Neural cell (in vitro differentiated cells): ENCODE results near the gene WASF3. TPM values are rescaled to one million over a fixed set of nuclear protein-coding genes. Genes with fewer than 3 reads are reported as not detected.

ENCODE experiments used
- H2AFZ ChIP-seq: fragments of 200-600, 300-800 bp; sonication (generic), shearing (Covaris generic); 2 replicates; pipeline ENCODE4 v1.6.0; 2014; ENCODE audit warnings: low read depth, mild to moderate bottlenecking, antibody characterized with exemption, low read length, moderate library complexity
- H3F3A ChIP-seq: fragments of 200-600 bp; shearing (Covaris generic); 2 replicates; pipeline ENCODE4 v1.6.1; 2016; ENCODE audit warnings: mild to moderate bottlenecking, moderate library complexity, mixed read lengths, antibody characterized with exemption, low read length; ENCODE audit not compliant: insufficient read depth, poor library complexity, severe bottlenecking
- H3K27ac ChIP-seq: fragments of 200-600, 300-800 bp; sonication (generic), shearing (Covaris generic); 2 replicates; pipeline ENCODE4 v1.5.1; 2014; ENCODE audit warnings: mild to moderate bottlenecking, low read length, moderate library complexity
- H3K27me3 ChIP-seq: fragments of 300-800, 200-600 bp; sonication (generic), shearing (Covaris generic); 2 replicates; pipeline ENCODE4 v1.6.0; 2014; ENCODE audit warnings: mild to moderate bottlenecking, low read depth, low read length, moderate library complexity; ENCODE audit not compliant: insufficient read depth
- H3K36me3 ChIP-seq: fragments of 300-800, 200-600 bp; sonication (generic), shearing (Covaris generic); 2 replicates; pipeline ENCODE4 v1.5.1; 2014; ENCODE audit warnings: mild to moderate bottlenecking, antibody characterized with exemption, low read length, moderate library complexity; ENCODE audit not compliant: insufficient read depth
- H3K4me2 ChIP-seq: fragments of 300-800, 200-600 bp; sonication (generic), shearing (Covaris generic); 2 replicates; pipeline ENCODE4 v1.6.0; 2014; ENCODE audit warnings: mild to moderate bottlenecking, low read length
- H3K4me3 ChIP-seq: fragments of 300-800, 200-600 bp; sonication (generic), shearing (Covaris generic); 2 replicates; pipeline ENCODE4 v1.5.1; 2014; ENCODE audit warnings: mild to moderate bottlenecking, low read length, moderate library complexity
- H3K79me2 ChIP-seq: fragments of 200-600 bp; shearing (Covaris generic); replicated peaks from 2 replicates; pipeline ENCODE4 v1.6.0; 2014; ENCODE audit warnings: mild to moderate bottlenecking, low read length, moderate library complexity; ENCODE audit not compliant: insufficient read depth
- H3K9ac ChIP-seq: fragments of 300-800, 200-600 bp; sonication (generic), shearing (Covaris generic); 2 replicates; pipeline ENCODE4 v1.6.1; 2016; ENCODE audit warnings: mild to moderate bottlenecking, low read length, mixed read lengths
- H3K9me2 ChIP-seq: fragments of 200-600 bp; shearing (Covaris generic); 2 replicates; pipeline ENCODE4 v1.6.1; 2016; ENCODE audit warnings: mild to moderate bottlenecking, low read length, mixed read lengths; ENCODE audit not compliant: insufficient read depth
- H3K9me3 ChIP-seq: fragments of 200-600, 300-800 bp; sonication (generic), shearing (Covaris generic); 2 replicates; pipeline ENCODE4 v1.6.1; 2016; ENCODE audit warnings: mild to moderate bottlenecking, mixed run types, low read length, moderate library complexity, mixed read lengths
- H4K20me1 ChIP-seq: fragments of 200-600 bp; shearing (Covaris generic); 2 replicates; pipeline ENCODE4 v1.6.1; 2016; ENCODE audit warnings: mild to moderate bottlenecking, mixed run types; ENCODE audit not compliant: insufficient read depth
- CTCF ChIP-seq: fragments of 450-650 bp; IDR thresholded peaks from 2 replicates; pipeline ENCODE4 v1.5.1; 2014; ENCODE audit warnings: antibody characterized with exemption, mild to moderate bottlenecking, moderate library complexity; ENCODE audit not compliant: poor library complexity, severe bottlenecking
- EP300 ChIP-seq: fragments of 450-650 bp; conservative IDR thresholded peaks from 2 replicates; pipeline ENCODE4 v1.6.1; 2014; ENCODE audit warnings: antibody characterized with exemption, mild to moderate bottlenecking, moderate library complexity; ENCODE audit not compliant: poor library complexity, severe bottlenecking
- EZH2 ChIP-seq: fragments of 200-600, 300-800 bp; shearing (Covaris generic), sonication (generic); IDR thresholded peaks from 2 replicates; pipeline ENCODE4 v1.6.1; 2014; ENCODE audit warnings: antibody characterized with exemption, low read length, borderline replicate concordance, mild to moderate bottlenecking; ENCODE audit not compliant: insufficient read depth, poor library complexity, severe bottlenecking
- MXI1 ChIP-seq: fragments of 450-650 bp; conservative IDR thresholded peaks from 2 replicates; pipeline ENCODE4 v1.6.1; 2014; ENCODE audit warnings: antibody characterized with exemption, mild to moderate bottlenecking; ENCODE audit not compliant: poor library complexity, severe bottlenecking
- POLR2AphosphoS5 ChIP-seq: IDR thresholded peaks from 2 replicates; pipeline ENCODE4 v1.6.1; 2012
- RAD21 ChIP-seq: fragments of 450-650 bp; conservative IDR thresholded peaks from 2 replicates; pipeline ENCODE4 v1.6.1; 2014; ENCODE audit warnings: antibody characterized with exemption, mild to moderate bottlenecking, moderate library complexity
- REST ChIP-seq: IDR thresholded peaks from 2 replicates; pipeline ENCODE4 v1.6.1; 2012; ENCODE audit warnings: borderline replicate concordance
- SMC3 ChIP-seq: fragments of 450-650 bp; conservative IDR thresholded peaks from 2 replicates; pipeline ENCODE4 v1.6.1; 2014; ENCODE audit warnings: antibody characterized with exemption, mild to moderate bottlenecking, moderate library complexity; ENCODE audit not compliant: poor library complexity
- TAF1 ChIP-seq: IDR thresholded peaks from 2 replicates; pipeline ENCODE4 v1.6.1; 2012; ENCODE audit warnings: low read depth
- polyA plus RNA-seq: library from polyadenylated mRNA; depleted of rRNA; stranded (reverse); fragments of >200 nt; gene quantifications from 2 replicates; pipeline ENCODE4 v1.2.3, GENCODE V29; 2014

Gene WASF3
- polyA plus RNA-seq, 1 donor from 2014 or later: 44.5 TPM

GRCh38 chr13:26618726-26619125, 61.2 kb downstream of the WASF3 start:
- Histone ChIP-seq H3K9ac (no peak overlapping the region), H3F3A (no peaks in the 10 kb centered on the region), H3K9me2 (no peaks in the 10 kb centered on the region), H3K27me3 (no peaks in the 10 kb centered on the region), H2AFZ (no peak overlapping the region), H3K27ac (no peak overlapping the region), H3K4me2 (no peak overlapping the region), H3K4me3 (no peak overlapping the region), H4K20me1 (no peaks in the 10 kb centered on the region), H3K36me3 (no peaks in the 10 kb centered on the region), H3K9me3 (no peaks in the 10 kb centered on the region), H3K79me2 (peaks cover 10% of the 10 kb centered on the region)
- no peak for TF ChIP-seq SMC3
- TF ChIP-seq REST: no peak
- TF ChIP-seq MXI1: no peak
- TF ChIP-seq CTCF: no peak
- no peak for TF ChIP-seq POLR2AphosphoS5
- TF ChIP-seq EP300: no peak
- TF ChIP-seq TAF1: no peak
- TF ChIP-seq EZH2: no peak
- TF ChIP-seq RAD21: no peak

GRCh38 chr13:26619358-26619757, 61.9 kb downstream of the WASF3 start:
- no peak overlapping the region for H3K4me2 ChIP-seq
- H3K9ac ChIP-seq: no peak overlapping the region
- no peaks in the 10 kb centered on the region for H4K20me1 ChIP-seq
- no peaks in the 10 kb centered on the region for H3F3A ChIP-seq
- peaks cover 10% of the 10 kb centered on the region for H3K79me2 ChIP-seq
- no peak overlapping the region for H3K4me3 ChIP-seq
- H3K9me2 ChIP-seq: no peaks in the 10 kb centered on the region
- H2AFZ ChIP-seq: no peak overlapping the region
- TF ChIP-seq RAD21: no peak
- TF ChIP-seq CTCF: no peak
- no peak for TF ChIP-seq REST
- TF ChIP-seq SMC3: no peak
- TF ChIP-seq EP300: no peak
- no peaks in the 10 kb centered on the region for H3K36me3 ChIP-seq
- H3K27ac ChIP-seq: no peak overlapping the region
- H3K27me3 ChIP-seq: no peaks in the 10 kb centered on the region
- no peaks in the 10 kb centered on the region for H3K9me3 ChIP-seq
